Muscle of leg (tissue), 11 donors: Measurements from ENCODE around the gene DPF1. TPM values are rescaled to one million over a fixed set of nuclear protein-coding genes. Genes with fewer than 3 reads are reported as not detected.
A peak's percentile ranks its signal among the peaks of the same experiment; 100 is the strongest.

Source experiments
- DNase-seq: peaks from one replicate; pipeline ENCODE4 v3.0.0; 2013
- H3K27ac ChIP-seq: one replicate; pipeline ENCODE4 v1.5.1; 2013; ENCODE audit warnings: mild to moderate bottlenecking, low read length, control low read depth
- H3K27me3 ChIP-seq: one replicate; pipeline ENCODE4 v1.6.1; 2013; ENCODE audit warnings: low read length; ENCODE audit not compliant: control insufficient read depth, insufficient read depth
- H3K36me3 ChIP-seq: one replicate; pipeline ENCODE4 v1.6.1; 2013; ENCODE audit warnings: low read length; ENCODE audit not compliant: control insufficient read depth, insufficient read depth
- H3K4me1 ChIP-seq: one replicate; pipeline ENCODE4 v1.6.1; 2013; ENCODE audit warnings: low read length; ENCODE audit not compliant: control insufficient read depth, insufficient read depth
- H3K4me3 ChIP-seq: one replicate; pipeline ENCODE4 v1.5.1; 2013; ENCODE audit warnings: low read length, control low read depth
- H3K9me3 ChIP-seq: replicated peaks from 2 replicates; pipeline ENCODE4 v1.6.1; 2013; ENCODE audit warnings: low read depth, low read length; ENCODE audit not compliant: control insufficient read depth
- WGBS: methylation state at CpG from one replicate; pipeline ENCODE4 v1.1.5; 2013; ENCODE audit warnings: missing lambda C conversion rate; ENCODE audit not compliant: insufficient coverage; 5-methylcytosine and 5-hydroxymethylcytosine counted together
- polyA plus RNA-seq, 8 donors: library from polyadenylated mRNA; unstranded; fragments of 120-200 nt; gene quantifications; one replicate each; pipeline versions ENCODE4 v1.2.1 to v1.2.3, GENCODE V29; 2013; ENCODE audit warnings: inconsistent platforms in 1 of 8, low replicate concordance in 1 of 8; ENCODE audit not compliant: insufficient read length in 8 of 8, insufficient read depth in 1 of 8
- total RNA-seq: library from RNA; stranded (reverse); fragments of 120-200 nt; gene quantifications from one replicate; pipeline ENCODE4 v1.2.4, GENCODE V29; 2013

The DPF1 gene
- total and polyA plus RNA-seq, 9 donors = 2.0 to 4.9 (median 4.3) TPM

DNA sequence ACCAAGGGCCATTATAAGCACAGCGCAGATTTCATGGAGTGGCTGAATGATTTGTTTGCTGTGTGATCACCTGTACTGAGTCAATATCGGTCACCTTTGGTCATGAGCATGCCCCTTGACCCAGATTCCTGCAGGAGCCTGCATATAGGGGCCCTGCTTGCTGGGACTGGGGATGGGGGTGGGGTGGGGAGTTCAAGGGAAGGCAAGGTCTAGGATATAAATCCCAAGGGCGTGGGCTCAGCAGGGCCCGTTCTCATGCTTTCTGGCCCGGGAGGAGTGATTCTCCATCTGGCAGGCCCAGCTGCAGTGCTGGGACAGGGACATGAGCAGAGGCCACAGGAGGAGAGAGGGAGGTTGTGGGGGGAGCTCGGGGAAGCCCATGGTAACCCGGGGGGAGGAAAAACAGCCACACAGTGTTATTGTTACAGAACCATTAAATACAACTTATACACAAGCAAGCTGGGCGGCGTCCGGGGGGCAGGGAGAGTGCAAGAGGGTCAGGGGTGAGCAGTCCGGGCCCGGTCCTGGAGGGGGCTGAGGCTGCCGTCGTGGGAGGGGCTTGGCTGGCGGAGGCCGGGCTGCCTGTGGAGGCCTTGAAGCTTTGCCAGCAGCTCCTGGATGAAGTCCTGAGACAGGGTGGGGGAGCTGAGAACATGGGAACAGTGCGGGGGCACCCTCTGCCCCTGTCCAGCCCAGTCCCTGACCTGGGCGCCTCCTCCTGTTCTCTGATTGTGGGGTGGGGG lies 27.0 kb upstream of the DPF1 start:
- 10% methylated on average over 10 of the region's 18 CpGs for WGBS
- H3K4me1 ChIP-seq = peaks cover 50% of the 10 kb centered on the region
- H3K4me3 ChIP-seq = no peak overlapping the region
- H3K27ac ChIP-seq = peak overlapping the region; percentile 90
- peak; percentile 91 for DNase-seq
- H3K27me3 ChIP-seq = no peaks in the 10 kb centered on the region
- peaks cover 2% of the 10 kb centered on the region for H3K36me3 ChIP-seq
- H3K9me3 ChIP-seq = no peaks in the 10 kb centered on the region

GRCh38 chr19:38250428-38250820 lies 26.4 kb upstream of the DPF1 start:
- Histone ChIP-seq H3K4me1 (peaks cover 45% of the 10 kb centered on the region), H3K36me3 (peaks cover 2% of the 10 kb centered on the region), H3K27me3 (no peaks in the 10 kb centered on the region), H3K27ac (peak overlapping the region; percentile 90), H3K9me3 (no peaks in the 10 kb centered on the region), H3K4me3 (no peak overlapping the region)
- no peak for DNase-seq

GRCh38 chr19:38248421-38248820 lies 24.4 kb upstream of the DPF1 start:
- no peaks in the 10 kb centered on the region for H3K9me3 ChIP-seq
- H3K4me1 ChIP-seq = peaks cover 38% of the 10 kb centered on the region
- whole genome bisulfite sequencing = 69% methylated on average over 7 of the region's 7 CpGs

GRCh38 chr19:38247734-38248268 lies 23.8 kb upstream of the DPF1 start:
- peak; percentile 35 for DNase-seq
- peaks cover 2% of the 10 kb centered on the region for H3K36me3 ChIP-seq
- H3K9me3 ChIP-seq = no peaks in the 10 kb centered on the region
- 90% methylated on average over 6 of the region's 9 CpGs for WGBS
- no peaks in the 10 kb centered on the region for H3K27me3 ChIP-seq
- H3K27ac ChIP-seq = no peak overlapping the region
- H3K4me1 ChIP-seq = peaks cover 31% of the 10 kb centered on the region
- no peak overlapping the region for H3K4me3 ChIP-seq

More at GRCh38 chr19:38248421-38248820, 24.4 kb upstream of the DPF1 start:
- no peak for DNase-seq
- no peaks in the 10 kb centered on the region for H3K27me3 ChIP-seq
- H3K4me3 ChIP-seq = no peak overlapping the region
- H3K27ac ChIP-seq = no peak overlapping the region
- H3K36me3 ChIP-seq = peaks cover 2% of the 10 kb centered on the region

GRCh38 chr19:38247126-38247525 lies 23.1 kb upstream of the DPF1 start:
- DNase-seq = no peak
- Histone ChIP-seq H3K36me3 (peaks cover 2% of the 10 kb centered on the region), H3K4me3 (no peak overlapping the region), H3K27me3 (no peaks in the 10 kb centered on the region), H3K4me1 (peaks cover 25% of the 10 kb centered on the region), H3K9me3 (no peaks in the 10 kb centered on the region), H3K27ac (no peak overlapping the region)
- WGBS = 100% methylated on average over 2 of the region's 5 CpGs

- 31% methylated on average over 5 of the region's 14 CpGs for WGBS
- DNase-seq = no peak
- H3K36me3 ChIP-seq = peaks cover 2% of the 10 kb centered on the region
- H3K27ac ChIP-seq = no peak overlapping the region
- H3K9me3 ChIP-seq = no peaks in the 10 kb centered on the region
- H3K4me3 ChIP-seq = no peak overlapping the region
- peaks cover 13% of the 10 kb centered on the region for H3K4me1 ChIP-seq
- H3K27me3 ChIP-seq = no peaks in the 10 kb centered on the region
Measured at GRCh38 chr19:38245826-38246498, 21.9 kb upstream of the DPF1 start.

DNA sequence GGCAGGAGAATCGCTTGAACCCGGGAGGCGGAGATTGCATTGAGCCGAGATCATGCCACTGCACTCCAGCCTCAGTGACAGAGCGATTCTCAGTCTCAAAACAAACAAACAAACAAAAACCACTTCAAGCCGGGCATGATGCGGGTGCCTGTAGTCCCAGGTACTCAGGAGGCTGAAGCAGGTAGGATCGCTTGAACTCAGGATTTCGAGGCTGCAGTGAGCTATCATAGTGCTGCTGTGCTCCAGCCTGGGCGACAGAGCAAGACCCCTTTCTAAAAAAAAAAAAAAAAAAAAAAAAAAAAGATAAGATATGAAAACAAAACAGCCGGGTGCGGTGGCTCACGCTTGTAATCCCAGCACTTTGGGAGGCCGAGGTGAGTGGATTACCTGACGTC lies 19.3 kb upstream of the DPF1 start:
- H3K9me3 ChIP-seq = no peaks in the 10 kb centered on the region
- peaks cover 7% of the 10 kb centered on the region for H3K4me1 ChIP-seq
- DNase-seq = no peak
- WGBS = 86% methylated on average over 9 of the region's 15 CpGs
- H3K27me3 ChIP-seq = no peaks in the 10 kb centered on the region
- no peaks in the 10 kb centered on the region for H3K36me3 ChIP-seq
- H3K27ac ChIP-seq = no peak overlapping the region
- H3K4me3 ChIP-seq = no peak overlapping the region

GRCh38 chr19:38239816-38240215 lies 15.8 kb upstream of the DPF1 start:
- 38% methylated on average over 7 of the region's 8 CpGs for WGBS
- no peak for DNase-seq
- peaks cover 7% of the 10 kb centered on the region for H3K4me1 ChIP-seq
- no peak overlapping the region for H3K27ac ChIP-seq
- no peaks in the 10 kb centered on the region for H3K36me3 ChIP-seq
- H3K27me3 ChIP-seq = no peaks in the 10 kb centered on the region
- H3K9me3 ChIP-seq = no peaks in the 10 kb centered on the region
- H3K4me3 ChIP-seq = no peak overlapping the region

GRCh38 chr19:38234615-38235014 lies 10.6 kb upstream of the DPF1 start:
- 100% methylated on average over 1 of the region's 4 CpGs for WGBS
- H3K4me1 ChIP-seq = no peaks in the 10 kb centered on the region
- no peaks in the 10 kb centered on the region for H3K9me3 ChIP-seq
- no peak overlapping the region for H3K4me3 ChIP-seq
- H3K27ac ChIP-seq = no peak overlapping the region
- no peaks in the 10 kb centered on the region for H3K36me3 ChIP-seq
- DNase-seq = no peak
- peaks cover 19% of the 10 kb centered on the region for H3K27me3 ChIP-seq

DNA sequence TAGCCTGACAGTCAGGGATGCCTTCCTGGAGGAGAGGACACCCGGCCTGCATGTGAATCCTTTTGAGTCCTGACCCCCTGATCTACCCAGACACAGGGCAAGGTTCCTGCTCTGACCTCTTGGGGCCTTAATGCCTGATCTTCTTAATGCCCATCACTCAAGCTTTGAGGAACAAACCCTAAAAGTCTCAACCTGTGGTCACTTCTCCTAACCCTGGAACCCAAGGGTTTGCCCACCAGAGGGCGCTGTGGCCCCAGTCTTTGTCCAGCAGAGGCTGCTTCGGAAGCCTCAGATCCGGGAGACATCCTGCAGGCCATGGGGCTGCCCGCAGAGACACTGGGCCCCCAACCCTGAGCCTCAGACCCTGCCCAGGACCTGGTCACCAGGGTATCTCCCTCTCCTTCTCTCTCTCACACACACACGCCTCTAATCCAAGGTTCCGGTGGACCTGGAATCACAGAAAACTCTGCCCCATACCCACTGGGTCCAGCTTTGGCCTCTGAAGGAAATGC lies 9.8 kb upstream of the DPF1 start:
- 15% methylated on average over 7 of the region's 7 CpGs for WGBS
- peaks cover 25% of the 10 kb centered on the region for H3K27me3 ChIP-seq
- H3K27ac ChIP-seq = no peak overlapping the region
- H3K9me3 ChIP-seq = no peaks in the 10 kb centered on the region
- no peak overlapping the region for H3K4me3 ChIP-seq
- peaks cover 5% of the 10 kb centered on the region for H3K4me1 ChIP-seq
- no peaks in the 10 kb centered on the region for H3K36me3 ChIP-seq
- peak; percentile 77 for DNase-seq
